IMR-90 (cell line): Measurements from ENCODE around the gene ARHGAP32. TPM values are rescaled to one million over a fixed set of nuclear protein-coding genes. Genes with fewer than 3 reads are reported as not detected.
A peak's percentile ranks its signal among the peaks of the same experiment; 100 is the strongest.

Source experiments
- ATAC-seq: fragments of 200-7000 bp; cut with Tn5 transposase; 2 replicates; pipeline ENCODE4 v1.9.1; 2020; ENCODE audit warnings: low read depth, mild to moderate bottlenecking, moderate library complexity
- BruUV-seq: library from RNA; stranded (reverse); fragments of 400-500 nt; replicated peaks from 2 replicates; lab custom pipeline; 2021; lab: Mats Ljungman, UMichigan
- CTCF ChIA-PET: fragments of 300-600 bp; formaldehyde crosslinking; extraction: SDS; loops from one replicate; lab custom pipeline; 2021; ENCODE audit warnings: antibody characterized with exemption; lab: Yijun Ruan, JAX
- POLR2A ChIA-PET: fragments of 300-600 bp; sonication (Branson Sonifier 250); formaldehyde crosslinking; loops from one replicate; lab custom pipeline; 2022; ENCODE audit warnings: antibody characterized with exemption; ENCODE audit not compliant: unreplicated experiment; lab: Charles Lee
- DNase-seq: peaks from one replicate; pipeline ENCODE4 v3.0.0; 2013
- H2AFZ ChIP-seq: replicated peaks from 2 replicates; pipeline ENCODE3; 2013; ENCODE audit warnings: low read length, mild to moderate bottlenecking; ENCODE audit not compliant: poor library complexity
- H2AK5ac ChIP-seq: 2 replicates; pipeline ENCODE4 v1.6.1; 2013; ENCODE audit warnings: low read depth, low read length, inconsistent platforms
- H2AK9ac ChIP-seq: replicated peaks from 2 replicates; pipeline ENCODE3; 2013; ENCODE audit warnings: mild to moderate bottlenecking, low read depth, low read length, moderate library complexity; ENCODE audit not compliant: poor library complexity
- H2BK120ac ChIP-seq: 2 replicates; pipeline ENCODE4 v1.6.1; 2013; ENCODE audit warnings: low read depth, low read length, inconsistent platforms
- H2BK15ac ChIP-seq: 3 replicates; pipeline ENCODE4 v1.6.1; 2013; ENCODE audit warnings: low read depth, low read length, inconsistent platforms
- H2BK20ac ChIP-seq: 2 replicates; pipeline ENCODE4 v1.6.1; 2013; ENCODE audit warnings: low read depth, mild to moderate bottlenecking, inconsistent platforms, low read length, moderate library complexity
- H2BK5ac ChIP-seq: 2 replicates; pipeline ENCODE4 v1.6.1; 2013; ENCODE audit warnings: mild to moderate bottlenecking, low read depth, low read length, inconsistent platforms; ENCODE audit not compliant: poor library complexity, severe bottlenecking
- H3K14ac ChIP-seq: replicated peaks from 2 replicates; pipeline ENCODE4 v1.6.1; 2013; ENCODE audit warnings: low read depth, low read length, inconsistent platforms
- H3K18ac ChIP-seq: 2 replicates; pipeline ENCODE4 v1.6.1; 2013; ENCODE audit warnings: low read depth, low read length, control low read depth
- H3K23ac ChIP-seq: 2 replicates; pipeline ENCODE4 v1.6.1; 2013; ENCODE audit warnings: low read depth, low read length, inconsistent platforms
- H3K27ac ChIP-seq: 2 replicates; pipeline ENCODE4 v1.5.1; 2013; ENCODE audit warnings: mild to moderate bottlenecking, control low read depth, low read length; ENCODE audit not compliant: insufficient read depth
- H3K27me3 ChIP-seq: 2 replicates; pipeline ENCODE4 v1.6.1; 2013; ENCODE audit warnings: low read length; ENCODE audit not compliant: control insufficient read depth, insufficient read depth
- H3K36me3 ChIP-seq: 2 replicates; pipeline ENCODE4 v1.6.1; 2013; ENCODE audit warnings: low read length, mixed read lengths; ENCODE audit not compliant: control insufficient read depth, insufficient read depth
- H3K4ac ChIP-seq: 2 replicates; pipeline ENCODE4 v1.6.1; 2013; ENCODE audit warnings: low read depth, low read length, inconsistent platforms
- H3K4me1 ChIP-seq: 2 replicates; pipeline ENCODE4 v1.6.1; 2013; ENCODE audit warnings: low read length, mixed read lengths; ENCODE audit not compliant: control insufficient read depth, insufficient read depth
- H3K4me2 ChIP-seq: 2 replicates; pipeline ENCODE4 v1.6.1; 2013; ENCODE audit warnings: low read depth, mild to moderate bottlenecking, control low read depth, low read length, moderate library complexity
- H3K4me3 ChIP-seq: 2 replicates; pipeline ENCODE4 v1.5.1; 2013; ENCODE audit warnings: low read depth, mild to moderate bottlenecking, control low read depth, low read length, moderate library complexity; ENCODE audit not compliant: insufficient read depth
- H3K56ac ChIP-seq: 2 replicates; pipeline ENCODE4 v1.6.1; 2013; ENCODE audit warnings: low read length, inconsistent platforms; ENCODE audit not compliant: insufficient read depth; ENCODE audit errors: extremely low read depth
- H3K79me1 ChIP-seq, 2 experiments: 2 replicates each; pipeline ENCODE4 v1.6.1; 2013; ENCODE audit warnings: low read length in 2 of 2, inconsistent platforms in 1 of 2, low read depth in 1 of 2
- H3K9ac ChIP-seq: 2 replicates; pipeline ENCODE4 v1.6.1; 2013; ENCODE audit warnings: low read depth, low read length, control low read depth
- H3K9me1 ChIP-seq: 2 replicates; pipeline ENCODE4 v1.6.1; 2013; ENCODE audit warnings: low read length, inconsistent platforms; ENCODE audit not compliant: insufficient read depth
- H3K9me3 ChIP-seq: 2 replicates; pipeline ENCODE4 v1.6.1; 2013; ENCODE audit warnings: low read length; ENCODE audit not compliant: control insufficient read depth, insufficient read depth
- H4K20me1 ChIP-seq: 2 replicates; pipeline ENCODE4 v1.6.1; 2013; ENCODE audit warnings: low read length, inconsistent platforms; ENCODE audit not compliant: insufficient read depth
- H4K5ac ChIP-seq: 2 replicates; pipeline ENCODE4 v1.6.1; 2013; ENCODE audit warnings: mild to moderate bottlenecking, low read depth, low read length, control low read depth
- H4K8ac ChIP-seq, 2 experiments: 2 replicates each; pipeline ENCODE4 v1.6.1; 2013; ENCODE audit warnings: low read depth in 2 of 2, low read length in 2 of 2, control low read depth in 1 of 2, inconsistent platforms in 1 of 2
- H4K91ac ChIP-seq: 2 replicates; pipeline ENCODE4 v1.6.1; 2013; ENCODE audit warnings: low read depth, low read length, inconsistent platforms; ENCODE audit not compliant: insufficient read depth
- BHLHE40 ChIP-seq: fragments of 150-350 bp; IDR thresholded peaks from 2 replicates; pipeline ENCODE4 v1.6.1; 2016; ENCODE audit warnings: mild to moderate bottlenecking, low read depth, low read length
- CHD1 ChIP-seq: IDR thresholded peaks from 2 replicates; pipeline ENCODE4 v1.6.1; 2012; ENCODE audit warnings: low read depth, low read length, improper control_type of control experiment
- RCOR1 ChIP-seq: IDR thresholded peaks from 2 replicates; pipeline ENCODE4 v1.6.1; 2012; ENCODE audit warnings: mild to moderate bottlenecking, low read length, improper control_type of control experiment; ENCODE audit not compliant: insufficient replicate concordance
- SMC3 ChIP-seq: fragments of 150-350 bp; IDR thresholded peaks from 2 replicates; pipeline ENCODE4 v1.6.1; 2016; ENCODE audit warnings: low read depth, mild to moderate bottlenecking, antibody characterized with exemption, low read length, moderate library complexity
- WGBS, 2 experiments: methylation state at CpG; one replicate each; pipeline versions ENCODE4 v1.1.5 to v1.1.7; 2013; ENCODE audit warnings: missing lambda C conversion rate in 2 of 2; ENCODE audit not compliant: insufficient read length in 1 of 2; ENCODE audit errors: extremely low coverage in 2 of 2; 5-methylcytosine and 5-hydroxymethylcytosine counted together
- dilution Hi-C: fragments of 300-500 bp; cut with HindIII; formaldehyde crosslinking; loops from one replicate; pipeline ENCODE4 v1.14.3; 2018; ENCODE audit warnings: low sequenced_read_pairs; ENCODE audit not compliant: unreplicated experiment
- in situ Hi-C: fragments of 300-500 bp; cut with MboI; formaldehyde crosslinking; loops from 3 replicates; pipeline ENCODE4 v1.14.3; 2019; ENCODE audit warnings: low sequenced_read_pairs, inconsistent platforms, mixed read lengths
- intact Hi-C: fragments of 100-400 bp; cut with micrococcal nuclease; formaldehyde crosslinking; loops from 2 replicates; pipeline ENCODE4 v1.10.0; 2022
- polyA plus RNA-seq, 3 experiments: library from polyadenylated mRNA; depleted of rRNA; stranded (reverse); fragments of >200 nt; gene quantifications; 2 replicates each; pipeline ENCODE4 v1.2.3, GENCODE V29; 2012; ENCODE audit warnings: low replicate concordance in 1 of 3
- total RNA-seq: library from RNA; depleted of rRNA; stranded (reverse); fragments of >200 nt; gene quantifications from 2 replicates; pipeline ENCODE4 v1.2.3, GENCODE V29; 2012

Gene ARHGAP32
- total and polyA plus RNA-seq, 2 of the 4 experiments (the other 2 are of a cell fraction) = 4.1 to 8.4 TPM

DNA sequence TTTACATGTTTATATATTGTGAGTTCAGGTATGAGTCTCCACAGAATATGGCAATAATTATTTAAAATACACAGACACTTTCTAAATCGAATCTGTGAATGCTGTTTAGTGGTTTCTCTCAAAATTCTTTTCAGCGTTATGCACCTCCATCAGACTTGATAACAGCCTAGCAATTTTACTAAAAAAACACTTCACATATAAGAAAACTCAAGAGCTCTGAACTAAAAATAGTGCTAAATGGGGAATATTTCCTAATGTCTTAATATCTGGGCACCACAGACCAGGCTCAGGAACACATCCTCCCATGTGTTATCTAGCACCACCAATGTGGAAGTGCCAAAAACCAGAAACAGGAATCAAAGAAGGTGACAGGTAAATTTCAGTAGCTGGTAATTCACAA, 47.9 kb downstream of the ARHGAP32 start:
- H3K9ac ChIP-seq = no peak overlapping the region
- WGBS, 2 experiments = no CpG with 5 or more reads among the region's 2 CpGs
- CTCF ChIA-PET = no interaction called here

More for the DNA sequence above, 47.9 kb downstream of the ARHGAP32 start:
- TF ChIP-seq BHLHE40 (no peak), SMC3 (no peak), CHD1 (no peak), RCOR1 (no peak)
- H2AK9ac ChIP-seq = no peak overlapping the region
- H4K20me1 ChIP-seq = no peaks in the 10 kb centered on the region
- peak overlapping the region; percentile 63 for H2BK120ac ChIP-seq
- no peak overlapping the region for H2AFZ ChIP-seq
- H4K5ac ChIP-seq = no peak overlapping the region; the same call in 1 of the 2 replicates
- H4K8ac ChIP-seq = peak overlapping the region in 1 of 2 experiments; percentile 9; a peak in 2 of 4 replicates
- in situ Hi-C loops (no loop called here), dilution Hi-C loops (no loop called here), intact Hi-C loops (loop anchor here (5.0 kb wide), 1 partner anchor 133 kb away; no protein-coding TSS in a partner anchor)
- H2BK15ac ChIP-seq = no peak overlapping the region; the same call in 2 of the 3 replicates
- DNase-seq = no peak
- H3K9me3 ChIP-seq = peaks cover 4% of the 10 kb centered on the region
- no peak overlapping the region for H3K4me2 ChIP-seq
- POLR2A ChIA-PET = no interaction called here
- H3K56ac ChIP-seq = 0 out of 2 replicates have a peak overlapping the region, but pooled peaks have one; percentile 21
- H3K4ac ChIP-seq = peak overlapping the region; percentile 51
- peak overlapping the region; percentile 74 for H2BK20ac ChIP-seq
- H3K14ac ChIP-seq = no peak overlapping the region
- H3K4me3 ChIP-seq = no peak overlapping the region
- peak overlapping the region; percentile 68 for H3K23ac ChIP-seq
- H3K36me3 ChIP-seq = no peaks in the 10 kb centered on the region
- H3K4me1 ChIP-seq = no peaks in the 10 kb centered on the region
- peaks cover 5 to 7% of the 10 kb centered on the region in 2 experiments; a peak in 1 of 4 replicates for H3K79me1 ChIP-seq
- peak overlapping the region; percentile 25; the same call in 1 of the 2 replicates for H3K18ac ChIP-seq
- H2AK5ac ChIP-seq = no peak overlapping the region
- no TSS peak for BruUV-seq
- ATAC-seq = no peak
- H2BK5ac ChIP-seq = no peak overlapping the region
- H4K91ac ChIP-seq = no peak overlapping the region; the same call in 1 of the 2 replicates
- no peak overlapping the region for H3K27ac ChIP-seq
- H3K27me3 ChIP-seq = no peaks in the 10 kb centered on the region
- H3K9me1 ChIP-seq = no peaks in the 10 kb centered on the region
